Measurements from ENCODE around the gene TTBK2.
A peak's percentile ranks its signal among the peaks of the same experiment; 100 is the strongest.
"Not testable (repeated sequence)": the region's sequence is repeated elsewhere in the genome, so short reads cannot be mapped to it uniquely, and the experiment has no call there.

The TTBK2 gene

DNA sequence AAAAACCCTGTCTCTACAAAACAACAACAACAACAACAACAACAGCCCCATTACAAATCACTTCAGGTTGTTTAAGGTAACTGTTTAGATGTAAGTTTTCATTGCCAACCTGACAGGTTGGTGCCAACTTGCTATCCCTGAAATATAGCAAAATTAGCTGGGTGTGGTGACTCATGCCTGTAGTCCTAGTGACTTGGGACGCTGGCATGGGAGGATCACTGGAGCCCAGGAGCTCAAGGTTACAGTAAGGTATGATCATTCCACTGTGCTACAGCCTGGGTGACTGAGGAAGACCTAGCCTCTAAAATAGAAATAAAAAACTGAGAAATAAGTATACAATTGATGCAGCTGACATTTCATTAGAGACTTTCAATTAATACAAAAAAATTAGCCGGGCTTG is 147.7 kb downstream of the TTBK2 start:
- Histone ChIP-seq H3K4me2 (ENCODE audit: insufficient read depth, low read length, poor library complexity, severe bottlenecking) (no peak overlapping the region), H3K27ac (replicated peaks; ENCODE audit: low read length) (no peak overlapping the region), H3K4me3 (ENCODE audit: low read length in 2 of 2) (no peak overlapping the region), H3K79me1 (ENCODE audit: low read depth, low read length) (peaks cover 3% of the 10 kb centered on the region), H2BK120ac (ENCODE audit: low read depth, low read length) (no peak overlapping the region), H3K36me3 (replicated peaks in 1 of 2; ENCODE audit: control insufficient read depth in 2 of 2, insufficient read depth in 2 of 2, low read length in 2 of 2) (peaks cover 6 to 31% of the 10 kb centered on the region in 2 donors), H3K9ac (ENCODE audit: low read depth, low read length, poor library complexity) (no peak overlapping the region), H3K4ac (ENCODE audit: low read length) (no peak overlapping the region), H3K23ac (ENCODE audit: low read depth, low read length, poor library complexity) (no peak overlapping the region), H4K91ac (ENCODE audit: low read depth, low read length, poor library complexity) (no peak overlapping the region), H4K8ac (ENCODE audit: low read depth, low read length) (no peak overlapping the region), H3K18ac (ENCODE audit: low read length) (no peak overlapping the region), H3K14ac (ENCODE audit: low read length) (no peak overlapping the region), H2AFZ (ENCODE audit: low read length) (no peak overlapping the region), H3K27me3 (ENCODE audit: control insufficient read depth in 3 of 3, insufficient read depth in 3 of 3, low read depth in 1 of 3, low read length in 3 of 3) (no peaks in the 10 kb centered on the region), H2BK5ac (ENCODE audit: low read length) (no peak overlapping the region), H3K4me1 (ENCODE audit: control insufficient read depth in 2 of 2, insufficient read depth in 1 of 2, low read depth in 1 of 2, low read length in 2 of 2) (no peaks in the 10 kb centered on the region), H2AK5ac (ENCODE audit: low read depth, low read length) (no peak overlapping the region), H2BK15ac (ENCODE audit: low read length) (no peak overlapping the region), H3K9me3 (replicated peaks in 1 of 2; ENCODE audit: control insufficient read depth in 2 of 2, insufficient read depth in 1 of 2, low read depth in 1 of 2, low read length in 2 of 2) (no peaks in the 10 kb centered on the region), H2BK12ac (ENCODE audit: low read length) (no peak overlapping the region)
- no CpG with 5 or more reads among the region's 2 CpGs for WGBS, 2 donors (ENCODE audit: extremely low coverage in 2 of 2, insufficient read length in 2 of 2, insufficient replicate concordance in 1 of 2)
- DNase-seq (ENCODE audit: low spot score): no peak

DNA sequence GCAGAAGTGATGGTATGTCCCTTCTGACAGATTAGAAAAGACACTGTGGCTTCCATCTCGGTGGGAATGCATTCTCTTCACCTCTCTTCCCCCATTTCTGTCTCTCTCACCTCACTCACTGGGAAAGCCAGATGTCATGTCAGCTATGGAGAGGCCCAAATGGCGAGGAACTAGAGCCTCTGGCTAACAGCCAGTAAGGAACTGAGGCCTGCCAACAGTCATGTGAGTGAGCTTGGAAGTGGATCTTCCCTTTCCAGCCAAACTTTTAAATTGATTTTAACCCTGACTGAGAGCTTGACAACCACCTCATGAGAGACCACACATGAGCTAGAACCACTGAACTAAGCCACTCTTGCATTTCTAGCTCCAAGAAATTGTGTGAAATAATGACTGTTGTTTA is 148.4 kb downstream of the TTBK2 start:
- Histone ChIP-seq H3K9me3 (replicated peaks in 1 of 2; ENCODE audit: control insufficient read depth in 2 of 2, insufficient read depth in 1 of 2, low read depth in 1 of 2, low read length in 2 of 2) (no peaks in the 10 kb centered on the region), H3K27ac (replicated peaks; ENCODE audit: low read length) (no peak overlapping the region), H2BK5ac (ENCODE audit: low read length) (no peak overlapping the region), H3K4me2 (ENCODE audit: insufficient read depth, low read length, poor library complexity, severe bottlenecking) (no peak overlapping the region), H2BK15ac (ENCODE audit: low read length) (no peak overlapping the region), H3K4ac (ENCODE audit: low read length) (no peak overlapping the region), H3K4me1 (ENCODE audit: control insufficient read depth in 2 of 2, insufficient read depth in 1 of 2, low read depth in 1 of 2, low read length in 2 of 2) (no peaks in the 10 kb centered on the region), H3K14ac (ENCODE audit: low read length) (no peak overlapping the region), H2AK5ac (ENCODE audit: low read depth, low read length) (no peak overlapping the region), H3K9ac (ENCODE audit: low read depth, low read length, poor library complexity) (no peak overlapping the region), H3K4me3 (ENCODE audit: low read length in 2 of 2) (no peak overlapping the region), H3K27me3 (ENCODE audit: control insufficient read depth in 3 of 3, insufficient read depth in 3 of 3, low read depth in 1 of 3, low read length in 3 of 3) (no peaks in the 10 kb centered on the region), H4K91ac (ENCODE audit: low read depth, low read length, poor library complexity) (no peak overlapping the region), H4K8ac (ENCODE audit: low read depth, low read length) (no peak overlapping the region), H3K23ac (ENCODE audit: low read depth, low read length, poor library complexity) (no peak overlapping the region), H3K36me3 (replicated peaks in 1 of 2; ENCODE audit: control insufficient read depth in 2 of 2, insufficient read depth in 2 of 2, low read length in 2 of 2) (peaks cover 6 to 30% of the 10 kb centered on the region in 2 donors), H3K79me1 (ENCODE audit: low read depth, low read length) (peaks cover 3% of the 10 kb centered on the region), H2BK120ac (ENCODE audit: low read depth, low read length) (no peak overlapping the region), H2AFZ (ENCODE audit: low read length) (no peak overlapping the region), H2BK12ac (ENCODE audit: low read length) (no peak overlapping the region), H3K18ac (ENCODE audit: low read length) (no peak overlapping the region)
- no peak for DNase-seq (ENCODE audit: low spot score)
- no CpG with 5 or more reads among the region's 2 CpGs for WGBS, 2 donors (ENCODE audit: extremely low coverage in 2 of 2, insufficient read length in 2 of 2, insufficient replicate concordance in 1 of 2)

DNA sequence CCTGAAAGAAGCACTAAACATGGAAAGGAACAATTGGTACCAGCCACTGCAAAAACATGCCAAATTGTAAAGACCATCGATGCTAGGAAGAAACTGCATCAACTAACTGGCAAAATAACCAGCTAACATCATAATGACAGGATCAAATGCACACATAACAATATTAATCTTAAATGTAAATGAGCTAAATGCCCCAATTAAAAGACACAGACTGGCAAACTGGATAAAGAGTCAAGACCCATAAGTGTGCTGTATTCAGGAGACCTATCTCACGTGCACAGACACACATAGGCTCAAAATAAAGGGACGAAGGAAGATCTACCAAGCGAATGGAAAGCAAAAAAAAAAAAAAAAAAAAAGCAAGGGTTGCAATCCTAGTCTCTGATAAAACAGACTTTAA is 154.5 kb downstream of the TTBK2 start:
- H2AFZ ChIP-seq (ENCODE audit: low read length); H3K36me3 ChIP-seq (replicated peaks in 1 of 2; ENCODE audit: control insufficient read depth in 2 of 2, insufficient read depth in 2 of 2, low read length in 2 of 2); H4K8ac ChIP-seq (ENCODE audit: low read depth, low read length); H3K9ac ChIP-seq (ENCODE audit: low read depth, low read length, poor library complexity); H3K27me3 ChIP-seq (ENCODE audit: control insufficient read depth in 3 of 3, insufficient read depth in 3 of 3, low read depth in 1 of 3, low read length in 3 of 3); H2BK12ac ChIP-seq (ENCODE audit: low read length); H3K4me1 ChIP-seq (ENCODE audit: control insufficient read depth in 2 of 2, insufficient read depth in 1 of 2, low read depth in 1 of 2, low read length in 2 of 2); H2BK5ac ChIP-seq (ENCODE audit: low read length); DNase-seq (ENCODE audit: low spot score); H2AK5ac ChIP-seq (ENCODE audit: low read depth, low read length); H3K23ac ChIP-seq (ENCODE audit: low read depth, low read length, poor library complexity); H2BK120ac ChIP-seq (ENCODE audit: low read depth, low read length); H3K14ac ChIP-seq (ENCODE audit: low read length); H3K4ac ChIP-seq (ENCODE audit: low read length); H3K18ac ChIP-seq (ENCODE audit: low read length); H4K91ac ChIP-seq (ENCODE audit: low read depth, low read length, poor library complexity); H2BK15ac ChIP-seq (ENCODE audit: low read length); H3K4me2 ChIP-seq (ENCODE audit: insufficient read depth, low read length, poor library complexity, severe bottlenecking); H3K79me1 ChIP-seq (ENCODE audit: low read depth, low read length); H3K27ac ChIP-seq (replicated peaks; ENCODE audit: low read length); H3K4me3 ChIP-seq (ENCODE audit: low read length in 2 of 2): not testable (repeated sequence)
- WGBS, 2 donors (ENCODE audit: extremely low coverage in 2 of 2, insufficient read length in 2 of 2, insufficient replicate concordance in 1 of 2): no CpG with 5 or more reads among the region's 4 CpGs
- peaks cover 0 to 11% of the 10 kb centered on the region in 2 donors for H3K9me3 ChIP-seq (replicated peaks in 1 of 2; ENCODE audit: control insufficient read depth in 2 of 2, insufficient read depth in 1 of 2, low read depth in 1 of 2, low read length in 2 of 2)

DNA sequence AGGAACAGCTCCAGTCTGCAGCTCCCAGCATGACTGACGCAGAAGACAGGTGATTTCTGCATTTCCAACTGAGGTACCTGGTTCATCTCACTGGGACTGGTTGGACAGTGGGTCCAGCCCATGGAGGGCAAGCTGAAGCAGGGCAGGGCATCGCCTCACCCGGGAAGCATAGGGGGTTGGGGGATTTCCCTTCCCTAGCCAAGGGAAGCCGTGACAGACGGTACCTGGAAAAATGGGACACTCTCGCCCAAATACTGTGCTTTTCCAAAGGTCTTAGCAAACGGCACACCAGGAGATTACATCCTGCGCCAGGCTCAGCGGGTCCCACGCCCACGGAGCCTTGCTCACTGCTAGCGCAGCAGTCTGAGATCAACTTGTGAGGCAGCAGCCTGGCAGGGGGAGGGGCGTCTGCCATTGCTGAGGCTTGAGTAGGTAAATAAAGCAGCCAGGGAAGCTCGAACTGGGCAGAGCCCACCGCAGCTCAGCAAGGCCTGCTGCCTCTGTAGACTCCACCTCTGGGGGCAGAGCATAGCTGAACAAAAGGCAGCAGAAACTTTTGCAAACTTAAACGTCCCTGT is 156.3 kb downstream of the TTBK2 start:
- peak overlapping the region; percentile 17 for H4K8ac ChIP-seq (ENCODE audit: low read depth, low read length)
- H3K14ac ChIP-seq (ENCODE audit: low read length); H3K27me3 ChIP-seq (ENCODE audit: control insufficient read depth in 3 of 3, insufficient read depth in 3 of 3, low read depth in 1 of 3, low read length in 3 of 3); H3K23ac ChIP-seq (ENCODE audit: low read depth, low read length, poor library complexity); H4K91ac ChIP-seq (ENCODE audit: low read depth, low read length, poor library complexity); H3K79me1 ChIP-seq (ENCODE audit: low read depth, low read length); H3K9ac ChIP-seq (ENCODE audit: low read depth, low read length, poor library complexity); H3K36me3 ChIP-seq (replicated peaks in 1 of 2; ENCODE audit: control insufficient read depth in 2 of 2, insufficient read depth in 2 of 2, low read length in 2 of 2); H2BK12ac ChIP-seq (ENCODE audit: low read length); H3K4me2 ChIP-seq (ENCODE audit: insufficient read depth, low read length, poor library complexity, severe bottlenecking); H2BK5ac ChIP-seq (ENCODE audit: low read length); H2AK5ac ChIP-seq (ENCODE audit: low read depth, low read length); H2BK15ac ChIP-seq (ENCODE audit: low read length); H2BK120ac ChIP-seq (ENCODE audit: low read depth, low read length); H3K27ac ChIP-seq (replicated peaks; ENCODE audit: low read length); DNase-seq (ENCODE audit: low spot score); H2AFZ ChIP-seq (ENCODE audit: low read length); H3K4me1 ChIP-seq (ENCODE audit: control insufficient read depth in 2 of 2, insufficient read depth in 1 of 2, low read depth in 1 of 2, low read length in 2 of 2); H3K4ac ChIP-seq (ENCODE audit: low read length): not testable (repeated sequence)
- no CpG with 5 or more reads among the region's 16 CpGs for WGBS, 2 donors (ENCODE audit: extremely low coverage in 2 of 2, insufficient read length in 2 of 2, insufficient replicate concordance in 1 of 2)
- H3K18ac ChIP-seq (ENCODE audit: low read length): peak overlapping the region; percentile 57
- peaks cover 0 to 17% of the 10 kb centered on the region in 2 donors for H3K9me3 ChIP-seq (replicated peaks in 1 of 2; ENCODE audit: control insufficient read depth in 2 of 2, insufficient read depth in 1 of 2, low read depth in 1 of 2, low read length in 2 of 2)
- peak overlapping the region in 1 of 2 donors; percentile 18 for H3K4me3 ChIP-seq (ENCODE audit: low read length in 2 of 2)

All from neuronal stem cell (in vitro differentiated cells).